GM19467 (cell line): ENCODE measurements around the gene FAM180A.
"Not testable (repeated sequence)": the region's sequence is repeated elsewhere in the genome, so short reads cannot be mapped to it uniquely, and the experiment has no call there.

Experiments used
- ATAC-seq: cut with Tn5 transposase; IDR thresholded peaks from one replicate; pipeline ENCODE4 v1.9.1; 2021; ENCODE audit warnings: mild to moderate bottlenecking, moderate library complexity; ENCODE audit not compliant: unreplicated experiment

FAM180A gene

GRCh38 chr7:135748770-135749169, at the start of gene FAM180A:
FAM180A (minus strand) TSS chr7:135748813; CDS start chr7:135748580, 233 bp downstream.
- ATAC-seq: no peak

- ATAC-seq: no peak
Observed at GRCh38 chr7:135798095-135798494, 49.5 kb upstream of the FAM180A start.

GRCh38 chr7:135795846-135796570, 47.4 kb upstream of the FAM180A start:
- no peak for ATAC-seq

GRCh38 chr7:135793841-135794240, 45.2 kb upstream of the FAM180A start:
- ATAC-seq: no peak

- ATAC-seq: no peak
Observed at GRCh38 chr7:135792866-135793265, 44.3 kb upstream of the FAM180A start.

- ATAC-seq: no peak
Observed at GRCh38 chr7:135792363-135792668, 43.7 kb upstream of the FAM180A start.

- ATAC-seq: no peak
Observed at GRCh38 chr7:135791543-135792362, 43.1 kb upstream of the FAM180A start.

- no peak for ATAC-seq
Observed at GRCh38 chr7:135790371-135790977, 41.9 kb upstream of the FAM180A start.

- no peak for ATAC-seq
Observed at GRCh38 chr7:135789956-135790355, 41.3 kb upstream of the FAM180A start.

- ATAC-seq: no peak
Observed at GRCh38 chr7:135789431-135789830, 40.8 kb upstream of the FAM180A start.

GRCh38 chr7:135786911-135787310, 38.3 kb upstream of the FAM180A start:
- ATAC-seq: no peak

GRCh38 chr7:135785065-135785464, 36.5 kb upstream of the FAM180A start:
- no peak for ATAC-seq

- ATAC-seq: no peak
Observed at GRCh38 chr7:135784013-135784412, 35.4 kb upstream of the FAM180A start.

- ATAC-seq: no peak
Observed at GRCh38 chr7:135782801-135783200, 34.2 kb upstream of the FAM180A start.

GRCh38 chr7:135782377-135782776, 33.8 kb upstream of the FAM180A start:
- ATAC-seq: no peak

- no peak for ATAC-seq
Observed at GRCh38 chr7:135777626-135778398, 29.2 kb upstream of the FAM180A start.

GRCh38 chr7:135775915-135776314, 27.3 kb upstream of the FAM180A start:
- not testable (repeated sequence) for ATAC-seq

- no peak for ATAC-seq
Observed at GRCh38 chr7:135775230-135775629, 26.6 kb upstream of the FAM180A start.

GRCh38 chr7:135774284-135774683, 25.7 kb upstream of the FAM180A start:
- no peak for ATAC-seq

GRCh38 chr7:135773464-135773863, 24.9 kb upstream of the FAM180A start:
- ATAC-seq: no peak

- ATAC-seq: no peak
Observed at GRCh38 chr7:135772639-135773222, 24.1 kb upstream of the FAM180A start.
